Measurements from ENCODE around the gene PHKG2.

GRCh38 chr16:30793508-30794069 lies 45.4 kb downstream of the PHKG2 start:
- TF ChIP-seq, protein P1, sequence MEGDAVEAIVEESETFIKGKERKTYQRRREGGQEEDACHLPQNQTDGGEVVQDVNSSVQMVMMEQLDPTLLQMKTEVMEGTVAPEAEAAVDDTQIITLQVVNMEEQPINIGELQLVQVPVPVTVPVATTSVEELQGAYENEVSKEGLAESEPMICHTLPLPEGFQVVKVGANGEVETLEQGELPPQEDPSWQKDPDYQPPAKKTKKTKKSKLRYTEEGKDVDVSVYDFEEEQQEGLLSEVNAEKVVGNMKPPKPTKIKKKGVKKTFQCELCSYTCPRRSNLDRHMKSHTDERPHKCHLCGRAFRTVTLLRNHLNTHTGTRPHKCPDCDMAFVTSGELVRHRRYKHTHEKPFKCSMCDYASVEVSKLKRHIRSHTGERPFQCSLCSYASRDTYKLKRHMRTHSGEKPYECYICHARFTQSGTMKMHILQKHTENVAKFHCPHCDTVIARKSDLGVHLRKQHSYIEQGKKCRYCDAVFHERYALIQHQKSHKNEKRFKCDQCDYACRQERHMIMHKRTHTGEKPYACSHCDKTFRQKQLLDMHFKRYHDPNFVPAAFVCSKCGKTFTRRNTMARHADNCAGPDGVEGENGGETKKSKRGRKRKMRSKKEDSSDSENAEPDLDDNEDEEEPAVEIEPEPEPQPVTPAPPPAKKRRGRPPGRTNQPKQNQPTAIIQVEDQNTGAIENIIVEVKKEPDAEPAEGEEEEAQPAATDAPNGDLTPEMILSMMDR (IDR thresholded peaks at IDR 0.05), result no peak
- no peak for TF ChIP-seq POLR2A (IDR thresholded peaks at IDR 0.05)
